Colonic mucosa (tissue), 4 donors: ENCODE data around the gene MRPL46. TPM values are rescaled to one million over a fixed set of nuclear protein-coding genes. Genes with fewer than 3 reads are reported as not detected.
"Not testable (repeated sequence)": the region's sequence is repeated elsewhere in the genome, so short reads cannot be mapped to it uniquely, and the experiment has no call there.

Experiments used
- DNase-seq: peaks from one replicate; pipeline ENCODE4 v3.0.0-alpha.2; 2020
- H3K27ac ChIP-seq: fragments of 200-600 bp; one replicate; pipeline ENCODE4 v1.8.0; 2021
- H3K27me3 ChIP-seq: fragments of 200-600 bp; one replicate; pipeline ENCODE4 v1.8.0; 2021
- H3K36me3 ChIP-seq: fragments of 200-600 bp; one replicate; pipeline ENCODE4 v1.8.0; 2021
- H3K4me1 ChIP-seq: fragments of 200-600 bp; one replicate; pipeline ENCODE4 v1.8.0; 2021; ENCODE audit warnings: mild to moderate bottlenecking
- H3K4me3 ChIP-seq: fragments of 200-600 bp; one replicate; pipeline ENCODE4 v1.8.0; 2021
- H3K9ac ChIP-seq, 2 donors: one replicate each; pipeline ENCODE4 v1.7.0; 2013; ENCODE audit warnings: control low read depth in 2 of 2, low read depth in 2 of 2, low read length in 2 of 2
- H3K9me3 ChIP-seq: fragments of 200-600 bp; one replicate; pipeline ENCODE4 v1.8.0; 2021
- CTCF ChIP-seq: fragments of 200-600 bp; IDR thresholded peaks from one replicate; pipeline ENCODE4 v1.8.0; 2022; ENCODE audit warnings: antibody characterized with exemption, mild to moderate bottlenecking
- intact Hi-C: fragments of 100-400 bp; cut with DNase I; formaldehyde crosslinking; loops from one replicate; pipeline ENCODE4 v1.14.1; 2022
- total RNA-seq, 2 donors: library from RNA; stranded (reverse); fragmentation: NEBNext Ultra II Directional in 1 of 2; extraction: Animal tissue kit (Norgen Biotek cat#: 25700) in 1 of 2; gene quantifications; one replicate each; pipeline ENCODE4 v1.2.1, GENCODE V29; 2021
- donor health status: healthy.
- donor health status: DM: no; HTN: no; CAD: no.
- donor health status: DM: no; HTN: no; CAD: no.

MRPL46 gene
- total RNA-seq, 2 donors from 2014 or later = 20.6 to 40.6 TPM

GRCh38 chr15:88470625-88471372, 3.6 kb upstream of the MRPL46 start:
- Histone ChIP-seq H3K36me3 (peaks cover 5% of the 10 kb centered on the region), H3K27me3 (no peaks in the 10 kb centered on the region), H3K9me3 (no peaks in the 10 kb centered on the region), H3K27ac (no peak overlapping the region), H3K4me3 (no peak overlapping the region), H3K4me1 (peaks cover 7% of the 10 kb centered on the region), H3K9ac (no peak overlapping the region)
- TF ChIP-seq CTCF = no peak
- intact Hi-C loops = loop anchor here (10.0 kb wide), 1 partner anchor 364 kb away; no protein-coding TSS in a partner anchor
- DNase-seq = no peak

GRCh38 chr15:88469321-88469720, 2.1 kb upstream of the MRPL46 start:
- intact Hi-C loops = loop anchor here (5.0 kb wide), 1 partner anchor 148 kb away; no protein-coding TSS in a partner anchor
- Histone ChIP-seq H3K36me3 (peaks cover 5% of the 10 kb centered on the region), H3K9me3 (no peaks in the 10 kb centered on the region), H3K4me3 (no peak overlapping the region), H3K27me3 (no peaks in the 10 kb centered on the region), H3K4me1 (peaks cover 7% of the 10 kb centered on the region), H3K27ac (no peak overlapping the region), H3K9ac (no peak overlapping the region)
- no peak for TF ChIP-seq CTCF
- DNase-seq = no peak

GRCh38 chr15:88468721-88469120, 1.5 kb upstream of the MRPL46 start:
- not testable (repeated sequence) for H3K4me1 ChIP-seq

GRCh38 chr15:88467935-88468528, 844 bp upstream of the MRPL46 start:
- H3K9ac ChIP-seq = peak overlapping the region; percentile 82 to 87
- no peaks in the 10 kb centered on the region for H3K9me3 ChIP-seq
- TF ChIP-seq CTCF = no peak
- DNase-seq = peak; percentile 30
- H3K4me3 ChIP-seq = peak overlapping the region; percentile 91
- no peaks in the 10 kb centered on the region for H3K27me3 ChIP-seq
- H3K36me3 ChIP-seq = no peaks in the 10 kb centered on the region
- intact Hi-C loops = loop anchor here (5.0 kb wide), 1 partner anchor 149 kb away; no protein-coding TSS in a partner anchor
- peak overlapping the region; percentile 72 for H3K27ac ChIP-seq
- peaks cover 7% of the 10 kb centered on the region for H3K4me1 ChIP-seq

More at GRCh38 chr15:88468721-88469120, 1.5 kb upstream of the MRPL46 start:
- not testable (repeated sequence) for DNase-seq, H3K36me3 ChIP-seq, H3K9me3 ChIP-seq, H3K4me3 ChIP-seq, H3K27me3 ChIP-seq, H3K9ac ChIP-seq, H3K27ac ChIP-seq
- intact Hi-C loops = loop anchor here (5.0 kb wide), 1 partner anchor 149 kb away; no protein-coding TSS in a partner anchor

GRCh38 chr15:88465633-88466224, 1.5 kb downstream of the MRPL46 start:
- Histone ChIP-seq H3K4me1 (peaks cover 7% of the 10 kb centered on the region), H3K36me3 (no peaks in the 10 kb centered on the region), H3K27me3 (no peaks in the 10 kb centered on the region), H3K27ac (no peak overlapping the region), H3K9me3 (no peaks in the 10 kb centered on the region), H3K4me3 (no peak overlapping the region), H3K9ac (no peak overlapping the region)
- intact Hi-C loops = loop anchor here (5.0 kb wide), 1 partner anchor 152 kb away; no protein-coding TSS in a partner anchor
- TF ChIP-seq CTCF = no peak
- DNase-seq = no peak
